GM19099 (cell line): ENCODE data around the gene SST.

ENCODE experiments used
- POLR2A ChIP-seq: IDR thresholded peaks from 3 replicates; pipeline ENCODE4 v1.6.1; 2011; ENCODE audit warnings: low read depth; ENCODE audit not compliant: insufficient read length; ENCODE audit errors: extremely low read depth

Gene SST

GRCh38 chr3:187619461-187619860 is 50.7 kb downstream of the SST start:
- TF ChIP-seq POLR2A = no peak
